ENCODE results near the gene A2ML1.
A peak's percentile ranks its signal among the peaks of the same experiment; 100 is the strongest.

Gene A2ML1

DNA sequence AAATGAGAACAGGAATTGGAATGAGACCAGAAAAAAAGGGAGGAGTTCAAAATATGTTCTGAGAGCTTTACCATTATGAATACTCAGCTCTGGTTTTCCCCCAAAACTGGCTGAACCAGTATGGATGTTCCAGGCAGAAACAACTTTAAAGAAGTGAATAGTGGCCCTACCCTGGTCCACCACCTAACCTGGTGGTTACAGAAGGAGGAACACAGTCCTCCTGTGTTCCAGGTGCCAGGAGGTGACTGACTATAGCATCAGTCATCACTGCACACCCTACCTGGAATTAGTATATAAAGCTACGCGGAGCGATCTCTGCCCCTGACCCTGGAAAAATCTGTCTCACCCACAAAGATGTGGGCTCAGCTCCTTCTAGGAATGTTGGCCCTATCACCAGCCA is at the start of gene A2ML1:
TSS of gene A2ML1 (plus strand) at position 324 of the 400 bp plus-strand sequence. CDS start at position 355, 31 bp downstream.
- DNase-seq (ENCODE audit: low spot score), result no peak
- in situ Hi-C loops (cut with MboI; ENCODE audit: low pct_unique_long_range_greater_than_20kb, low sequenced_read_pairs, unreplicated experiment), result no loop called here
- TF ChIP-seq, protein P1, sequence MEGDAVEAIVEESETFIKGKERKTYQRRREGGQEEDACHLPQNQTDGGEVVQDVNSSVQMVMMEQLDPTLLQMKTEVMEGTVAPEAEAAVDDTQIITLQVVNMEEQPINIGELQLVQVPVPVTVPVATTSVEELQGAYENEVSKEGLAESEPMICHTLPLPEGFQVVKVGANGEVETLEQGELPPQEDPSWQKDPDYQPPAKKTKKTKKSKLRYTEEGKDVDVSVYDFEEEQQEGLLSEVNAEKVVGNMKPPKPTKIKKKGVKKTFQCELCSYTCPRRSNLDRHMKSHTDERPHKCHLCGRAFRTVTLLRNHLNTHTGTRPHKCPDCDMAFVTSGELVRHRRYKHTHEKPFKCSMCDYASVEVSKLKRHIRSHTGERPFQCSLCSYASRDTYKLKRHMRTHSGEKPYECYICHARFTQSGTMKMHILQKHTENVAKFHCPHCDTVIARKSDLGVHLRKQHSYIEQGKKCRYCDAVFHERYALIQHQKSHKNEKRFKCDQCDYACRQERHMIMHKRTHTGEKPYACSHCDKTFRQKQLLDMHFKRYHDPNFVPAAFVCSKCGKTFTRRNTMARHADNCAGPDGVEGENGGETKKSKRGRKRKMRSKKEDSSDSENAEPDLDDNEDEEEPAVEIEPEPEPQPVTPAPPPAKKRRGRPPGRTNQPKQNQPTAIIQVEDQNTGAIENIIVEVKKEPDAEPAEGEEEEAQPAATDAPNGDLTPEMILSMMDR (IDR thresholded peaks at IDR 0.05; ENCODE audit: extremely low read depth, insufficient read depth, missing control alignments), result no peak

DNA sequence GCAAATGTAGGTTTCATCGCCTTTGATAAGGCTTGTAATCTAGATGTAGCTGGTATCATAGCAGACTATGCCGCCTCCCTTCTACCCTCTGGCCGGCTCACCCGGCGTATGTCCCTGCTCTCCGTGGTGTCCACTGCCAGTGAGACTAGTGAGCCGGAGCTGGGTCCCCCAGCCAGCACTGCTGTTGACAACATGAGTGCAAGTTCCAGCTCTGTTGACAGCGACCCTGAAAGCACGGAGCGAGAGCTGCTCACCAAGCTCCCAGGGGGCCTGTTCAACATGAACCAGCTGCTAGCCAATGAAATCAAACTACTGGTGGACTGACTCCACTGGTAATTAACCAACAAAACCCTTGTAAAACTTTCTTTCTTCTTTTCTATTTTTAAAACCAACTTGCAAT is 49.0 kb upstream of the A2ML1 start:
- DNase-seq (ENCODE audit: low spot score), result no peak
- TF ChIP-seq, protein P1 (IDR thresholded peaks at IDR 0.05; ENCODE audit: extremely low read depth, insufficient read depth, missing control alignments), result no peak

DNA sequence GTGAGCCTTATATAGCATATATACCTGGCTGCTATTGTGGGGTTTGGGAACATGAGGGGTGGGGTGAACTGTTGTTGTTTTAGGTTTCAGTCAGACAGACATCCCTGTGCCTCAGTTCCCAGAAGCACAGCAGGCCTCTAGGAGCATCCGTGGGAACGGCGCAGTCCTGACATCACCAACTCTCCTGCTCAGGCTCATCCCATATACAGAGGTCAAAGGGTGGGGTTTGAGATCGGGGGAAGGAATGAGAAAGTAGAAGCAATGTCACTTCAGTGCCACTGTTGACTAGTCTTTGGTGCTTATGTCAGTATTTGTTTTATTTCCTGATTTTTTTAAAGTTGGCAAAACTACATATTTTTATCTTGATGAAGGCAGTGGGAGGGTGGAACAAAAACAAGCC is 43.1 kb upstream of the A2ML1 start:
- in situ Hi-C loops (cut with MboI; ENCODE audit: low pct_unique_long_range_greater_than_20kb, low sequenced_read_pairs, unreplicated experiment), result no loop called here
- TF ChIP-seq, protein P1 (IDR thresholded peaks at IDR 0.05; ENCODE audit: extremely low read depth, insufficient read depth, missing control alignments), result no peak
- DNase-seq (ENCODE audit: low spot score), result no peak

More for the DNA sequence above, 49.0 kb upstream of the A2ML1 start:
- in situ Hi-C loops (cut with MboI; ENCODE audit: low pct_unique_long_range_greater_than_20kb, low sequenced_read_pairs, unreplicated experiment), result no loop called here

DNA sequence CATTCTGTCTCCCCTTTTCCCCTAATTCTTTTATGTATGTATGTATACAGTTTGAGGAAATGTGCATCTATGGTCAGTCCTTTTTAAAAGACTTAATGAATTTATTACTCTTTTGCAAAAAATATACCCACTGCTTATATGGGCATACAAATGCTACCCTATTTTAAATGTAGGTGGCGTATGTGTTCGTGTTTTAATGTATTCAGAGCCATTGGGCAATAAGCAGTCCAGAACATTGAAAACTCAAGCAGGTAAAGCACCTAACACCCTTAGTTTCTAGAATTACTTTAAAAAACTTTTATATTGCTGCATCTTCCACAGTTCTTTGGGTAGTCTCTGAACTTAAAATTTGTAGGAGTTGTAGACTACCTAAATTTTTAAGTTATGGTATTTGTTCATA is 42.6 kb upstream of the A2ML1 start:
- DNase-seq (ENCODE audit: low spot score), result no peak
- TF ChIP-seq, protein P1 (IDR thresholded peaks at IDR 0.05; ENCODE audit: extremely low read depth, insufficient read depth, missing control alignments), result no peak
- in situ Hi-C loops (cut with MboI; ENCODE audit: low pct_unique_long_range_greater_than_20kb, low sequenced_read_pairs, unreplicated experiment), result no loop called here

DNA sequence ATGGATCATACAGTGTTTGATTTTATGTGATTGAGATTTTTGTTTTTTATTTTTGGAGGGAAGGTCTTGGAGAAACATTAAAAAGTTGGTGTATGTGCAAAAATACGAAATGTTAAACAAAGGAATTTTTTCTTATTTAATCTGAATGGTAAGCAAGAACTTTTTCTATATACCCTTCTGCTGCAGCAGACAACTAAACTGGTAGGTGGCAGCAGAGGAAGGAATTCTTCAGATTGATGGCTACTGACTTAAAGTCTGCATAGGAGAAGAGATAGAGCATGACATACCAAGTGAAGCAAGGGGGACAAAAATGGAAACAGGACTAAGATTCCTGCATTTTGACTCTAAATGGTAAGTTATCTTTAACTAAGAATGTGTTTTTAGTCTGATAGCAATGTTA is 42.0 kb upstream of the A2ML1 start:
- in situ Hi-C loops (cut with MboI; ENCODE audit: low pct_unique_long_range_greater_than_20kb, low sequenced_read_pairs, unreplicated experiment), result no loop called here
- TF ChIP-seq, protein P1 (IDR thresholded peaks at IDR 0.05; ENCODE audit: extremely low read depth, insufficient read depth, missing control alignments), result peak; percentile 35
- DNase-seq (ENCODE audit: low spot score), result peak; percentile 31

DNA sequence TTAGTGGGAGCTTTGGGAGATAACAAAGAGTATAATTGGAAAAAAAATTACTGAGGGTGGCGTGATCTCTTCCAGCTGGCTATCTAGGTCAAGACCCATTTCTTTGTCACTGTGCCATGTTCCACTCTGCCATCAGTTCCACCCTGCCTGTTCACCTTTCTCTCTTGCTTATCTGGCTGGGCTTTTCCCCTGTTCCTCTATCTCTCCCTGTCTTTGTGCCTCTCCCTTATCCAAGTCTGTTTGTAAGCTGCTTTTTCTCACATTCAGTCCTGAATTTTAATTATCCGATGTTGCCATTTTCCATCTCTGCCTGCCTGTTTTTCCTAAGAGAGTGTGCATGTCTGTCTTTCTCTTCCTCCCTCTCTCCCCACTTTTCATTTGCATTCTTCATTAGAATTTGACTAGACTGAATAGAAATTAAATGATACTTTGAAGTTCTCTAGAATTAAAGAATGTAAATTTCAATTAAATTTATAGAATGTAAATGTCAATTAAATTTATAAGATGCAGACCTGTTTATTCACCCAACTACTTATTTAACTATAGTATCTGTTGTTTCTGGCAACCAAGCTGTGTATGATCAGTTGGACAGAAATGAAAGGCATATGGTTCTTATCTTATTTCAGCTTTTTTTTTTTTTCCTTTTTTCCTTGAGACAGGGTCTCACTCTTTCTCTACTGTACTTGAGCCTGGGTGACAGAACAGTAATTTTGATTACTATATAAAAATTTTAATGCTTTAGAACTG is 40.9 kb upstream of the A2ML1 start:
- no peak for DNase-seq (ENCODE audit: low spot score)
- in situ Hi-C loops (cut with MboI; ENCODE audit: low pct_unique_long_range_greater_than_20kb, low sequenced_read_pairs, unreplicated experiment), result no loop called here
- TF ChIP-seq, protein P1 (IDR thresholded peaks at IDR 0.05; ENCODE audit: extremely low read depth, insufficient read depth, missing control alignments), result no peak

Data from GM13977 (cell line).